ENCODE data around the gene IL2RG. TPM values are rescaled to one million over a fixed set of nuclear protein-coding genes. Genes with fewer than 3 reads are reported as not detected.
A peak's percentile ranks its signal among the peaks of the same experiment; 100 is the strongest.

IL2RG gene
- total and polyA plus RNA-seq, 10 of the 15 experiments (the other 5 are each of a cell fraction or from before 2014, with no cell fraction given), result 63.9 to 686 (median 183) TPM

GRCh38 chrX:71068044-71068918 is 43.1 kb downstream of the IL2RG start, which contains the start of gene SNX12 (continued):
- TF ChIP-seq ZBTB40 (IDR thresholded peaks at IDR 0.05; ENCODE audit: borderline replicate concordance) (peak; percentile 44; the same call in 1 of the 2 replicates), RELA (IDR thresholded peaks at IDR 0.05; ENCODE audit: borderline replicate concordance, partially characterized antibody) (peak; percentile 54), HCFC1 (IDR thresholded peaks at IDR 0.05; ENCODE audit: low read length) (peak; percentile 86), POLR2AphosphoS2 (IDR thresholded peaks at IDR 0.05; ENCODE audit: low read depth, low read length) (peak; percentile 34; the same call in 1 of the 2 replicates), BMI1 (IDR thresholded peaks at IDR 0.05; ENCODE audit: borderline replicate concordance) (no peak), NBN (IDR thresholded peaks at IDR 0.05) (no peak), ZBTB33 (IDR thresholded peaks at IDR 0.05) (peak; percentile 82; the same call in 1 of the 2 replicates), CHD4 (IDR thresholded peaks at IDR 0.05) (no peak), SMAD5 (IDR thresholded peaks at IDR 0.05; ENCODE audit: low read depth) (no peak), GABPA (IDR thresholded peaks at IDR 0.05; ENCODE audit: low read depth) (no peak), RAD21 (IDR thresholded peaks at IDR 0.05; ENCODE audit: insufficient read depth, low read depth, low read length) (no peak), RCOR1 (conservative IDR thresholded peaks at IDR 0.05; ENCODE audit: low read depth, low read length) (0 out of 2 replicates have a peak, but pooled peaks have one; percentile 24), FOS (IDR thresholded peaks at IDR 0.05; ENCODE audit: borderline replicate concordance, extremely low read depth, insufficient read length) (peak; percentile 87), STAT1 (conservative IDR thresholded peaks at IDR 0.05) (peak; percentile 67; the same call in 1 of the 2 replicates), CTCF (IDR thresholded peaks at IDR 0.05 in 2 of 3, conservative IDR thresholded peaks at IDR 0.05 in 1 of 3; ENCODE audit: control insufficient read depth in 2 of 3, extremely low read depth in 1 of 3, insufficient read depth in 1 of 3, low read depth in 3 of 3, low read length in 3 of 3) (no peak), BHLHE40 (IDR thresholded peaks at IDR 0.05; ENCODE audit: borderline replicate concordance in 1 of 2, low read depth in 2 of 2, low read length in 1 of 2) (peak; percentile 95 to 99), SUZ12 (IDR thresholded peaks at IDR 0.05; ENCODE audit: unreplicated experiment) (no peak), NFIC (IDR thresholded peaks at IDR 0.05; ENCODE audit: low read depth, low read length) (peak; percentile 32; the same call in 1 of the 2 replicates), KLF5 (IDR thresholded peaks at IDR 0.05; ENCODE audit: partially characterized antibody) (peak; percentile 83), JUNB (IDR thresholded peaks at IDR 0.05) (no peak), RBBP5 (conservative IDR thresholded peaks at IDR 0.05) (no peak), CHD2 (IDR thresholded peaks at IDR 0.05; ENCODE audit: borderline replicate concordance, low read depth, low read length) (peak; percentile 70; the same call in 1 of the 2 replicates), BCL11A (IDR thresholded peaks at IDR 0.05; ENCODE audit: low read depth, low read length) (no peak)

Measured in GM12878 (cell line).